GM21619 (cell line): ENCODE results near the gene MTERF2.

ENCODE experiments used
- ATAC-seq: cut with Tn5 transposase; IDR thresholded peaks from one replicate; pipeline ENCODE4 v1.9.1; 2021; ENCODE audit not compliant: unreplicated experiment

MTERF2 gene

GRCh38 chr12:106954462-106955376 is 32.2 kb downstream of the MTERF2 start:
- ATAC-seq, result peak; percentile 10

GRCh38 chr12:106953352-106954250 is 33.3 kb downstream of the MTERF2 start:
- no peak for ATAC-seq

DNA sequence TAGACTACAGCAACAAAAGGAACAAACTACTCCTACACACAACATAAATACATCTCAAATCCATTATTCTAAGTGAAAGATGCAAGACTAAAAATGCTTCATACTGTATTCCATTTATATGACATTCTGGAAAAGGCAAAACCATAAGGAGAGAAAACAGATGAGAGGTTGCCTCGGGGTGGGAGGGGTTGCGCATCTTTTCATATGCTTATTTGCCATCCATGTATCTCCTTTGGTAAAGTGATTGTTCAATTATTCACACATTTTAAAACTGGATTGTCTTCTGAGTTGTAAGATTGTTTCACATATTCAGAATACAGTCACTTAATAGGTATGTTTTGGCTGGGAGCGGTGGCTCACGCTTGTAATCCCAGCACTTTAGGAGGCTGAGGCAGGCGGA is 36.4 kb downstream of the MTERF2 start:
- ATAC-seq, result no peak

DNA sequence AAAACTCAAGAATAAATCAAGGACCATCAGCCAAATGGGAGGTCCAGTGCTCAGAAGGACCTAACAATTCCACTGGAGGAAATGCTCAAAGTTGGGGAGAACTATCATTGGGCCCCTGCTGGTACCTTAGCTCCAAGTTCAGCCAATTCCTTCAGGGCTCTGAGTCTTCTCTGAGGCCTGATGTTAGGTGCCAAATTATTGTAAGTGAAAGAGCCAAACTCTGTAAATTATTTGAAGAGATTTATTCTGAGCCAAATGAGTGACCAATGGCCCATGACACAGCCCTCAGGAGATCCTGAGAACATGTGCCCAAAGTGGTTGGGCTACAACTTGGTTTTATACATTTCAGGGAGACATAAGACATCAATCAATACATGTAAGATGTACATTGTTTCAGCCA is 39.5 kb downstream of the MTERF2 start:
- ATAC-seq, result no peak

GRCh38 chr12:106945261-106945851 is 41.6 kb downstream of the MTERF2 start:
- ATAC-seq, result no peak

- no peak for ATAC-seq
These were observed 44.2 kb downstream of the MTERF2 start for GRCh38 chr12:106942775-106943174.

GRCh38 chr12:106941481-106942156 is 45.3 kb downstream of the MTERF2 start:
- ATAC-seq, result no peak

DNA sequence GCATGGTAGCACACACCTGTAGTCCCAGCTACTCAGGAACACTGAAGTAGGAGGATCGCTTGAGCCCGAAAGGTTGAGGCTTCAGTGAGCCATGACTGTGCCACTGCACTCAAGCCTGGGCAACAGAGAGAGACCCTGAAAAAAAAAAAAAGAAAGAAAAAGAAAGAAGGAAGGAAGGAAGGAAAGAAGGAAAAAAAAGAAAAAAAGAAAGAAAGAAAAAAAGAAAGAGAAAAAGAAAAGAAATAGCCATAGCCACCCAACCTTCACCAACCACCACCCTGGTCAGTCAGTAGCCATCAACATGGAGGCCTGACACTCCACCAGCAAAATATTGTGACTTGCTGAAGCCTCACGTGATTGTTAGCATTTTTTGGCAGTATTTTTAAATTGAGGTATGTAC is 52.7 kb downstream of the MTERF2 start:
- ATAC-seq, result no peak
